Measurements from ENCODE around the gene PMPCA. TPM values are rescaled to one million over a fixed set of nuclear protein-coding genes. Genes with fewer than 3 reads are reported as not detected.

The PMPCA gene
- total RNA-seq, 1 experiment from 2014 or later: 54.9 TPM

DNA sequence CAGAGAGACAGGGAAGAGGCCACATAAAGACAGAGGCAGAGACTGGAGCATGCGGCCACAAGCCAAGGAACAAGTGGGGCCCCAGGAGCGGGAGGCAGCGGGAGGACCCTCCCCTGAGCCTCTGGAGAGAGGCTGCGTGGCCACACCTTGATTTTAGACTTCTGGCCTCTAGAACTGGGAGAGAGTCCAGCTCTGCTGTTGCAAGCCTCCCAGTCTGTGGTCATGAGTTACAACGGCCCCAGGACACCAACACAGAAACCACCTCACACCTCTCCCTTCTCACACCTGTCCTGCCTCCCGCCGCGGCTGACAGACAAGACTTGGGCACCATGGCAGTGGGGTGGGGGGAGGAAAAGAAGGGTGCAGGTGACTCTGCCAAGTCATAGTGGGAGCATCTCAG lies 27.0 kb downstream of the PMPCA start:
- Histone ChIP-seq H3K9ac (ENCODE audit: low read length) (no peak overlapping the region), H3K79me2 (ENCODE audit: low read length) (peaks cover 41% of the 10 kb centered on the region), H3K4me3 (ENCODE audit: low read length) (peak overlapping the region; percentile 87), H3K9me3 (ENCODE audit: low read length) (no peaks in the 10 kb centered on the region), H3K27ac (ENCODE audit: low read length) (no peak overlapping the region), H3K4me1 (ENCODE audit: insufficient read depth, low read length) (peaks cover 14% of the 10 kb centered on the region), H2AFZ (ENCODE audit: low read length) (no peak overlapping the region), H3F3A (ENCODE audit: low read length, unreplicated experiment) (no peaks in the 10 kb centered on the region), H3K4me2 (ENCODE audit: low read length) (peak overlapping the region; percentile 87), H3K27me3 (ENCODE audit: low read length) (no peaks in the 10 kb centered on the region), H4K20me1 (ENCODE audit: low read length) (peaks cover 8% of the 10 kb centered on the region; the same call in 1 of the 2 replicates), H3K9me2 (replicated peaks; ENCODE audit: low read length) (no peaks in the 10 kb centered on the region), H3K36me3 (ENCODE audit: low read depth, low read length) (no peaks in the 10 kb centered on the region)
- peak; percentile 8; the same call in 1 of the 2 replicates for ATAC-seq
- ChIA-PET CTCF (no interaction called here), POLR2A (ENCODE audit: unreplicated experiment) (no interaction called here)
- intact Hi-C loops (cut with micrococcal nuclease): no loop called here
- TF ChIP-seq EZH2phosphoT487 (IDR thresholded peaks at IDR 0.05; ENCODE audit: borderline replicate concordance, low read length): no peak
- TF ChIP-seq, protein P1, sequence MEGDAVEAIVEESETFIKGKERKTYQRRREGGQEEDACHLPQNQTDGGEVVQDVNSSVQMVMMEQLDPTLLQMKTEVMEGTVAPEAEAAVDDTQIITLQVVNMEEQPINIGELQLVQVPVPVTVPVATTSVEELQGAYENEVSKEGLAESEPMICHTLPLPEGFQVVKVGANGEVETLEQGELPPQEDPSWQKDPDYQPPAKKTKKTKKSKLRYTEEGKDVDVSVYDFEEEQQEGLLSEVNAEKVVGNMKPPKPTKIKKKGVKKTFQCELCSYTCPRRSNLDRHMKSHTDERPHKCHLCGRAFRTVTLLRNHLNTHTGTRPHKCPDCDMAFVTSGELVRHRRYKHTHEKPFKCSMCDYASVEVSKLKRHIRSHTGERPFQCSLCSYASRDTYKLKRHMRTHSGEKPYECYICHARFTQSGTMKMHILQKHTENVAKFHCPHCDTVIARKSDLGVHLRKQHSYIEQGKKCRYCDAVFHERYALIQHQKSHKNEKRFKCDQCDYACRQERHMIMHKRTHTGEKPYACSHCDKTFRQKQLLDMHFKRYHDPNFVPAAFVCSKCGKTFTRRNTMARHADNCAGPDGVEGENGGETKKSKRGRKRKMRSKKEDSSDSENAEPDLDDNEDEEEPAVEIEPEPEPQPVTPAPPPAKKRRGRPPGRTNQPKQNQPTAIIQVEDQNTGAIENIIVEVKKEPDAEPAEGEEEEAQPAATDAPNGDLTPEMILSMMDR (conservative IDR thresholded peaks at IDR 0.05; ENCODE audit: low read depth, low read length): no peak
- no peak for TF ChIP-seq EZH2 (IDR thresholded peaks at IDR 0.05; ENCODE audit: low read length, unreplicated experiment)
- no TSS peak for BruUV-seq (replicated peaks)
- peak; percentile 27 for DNase-seq

DNA sequence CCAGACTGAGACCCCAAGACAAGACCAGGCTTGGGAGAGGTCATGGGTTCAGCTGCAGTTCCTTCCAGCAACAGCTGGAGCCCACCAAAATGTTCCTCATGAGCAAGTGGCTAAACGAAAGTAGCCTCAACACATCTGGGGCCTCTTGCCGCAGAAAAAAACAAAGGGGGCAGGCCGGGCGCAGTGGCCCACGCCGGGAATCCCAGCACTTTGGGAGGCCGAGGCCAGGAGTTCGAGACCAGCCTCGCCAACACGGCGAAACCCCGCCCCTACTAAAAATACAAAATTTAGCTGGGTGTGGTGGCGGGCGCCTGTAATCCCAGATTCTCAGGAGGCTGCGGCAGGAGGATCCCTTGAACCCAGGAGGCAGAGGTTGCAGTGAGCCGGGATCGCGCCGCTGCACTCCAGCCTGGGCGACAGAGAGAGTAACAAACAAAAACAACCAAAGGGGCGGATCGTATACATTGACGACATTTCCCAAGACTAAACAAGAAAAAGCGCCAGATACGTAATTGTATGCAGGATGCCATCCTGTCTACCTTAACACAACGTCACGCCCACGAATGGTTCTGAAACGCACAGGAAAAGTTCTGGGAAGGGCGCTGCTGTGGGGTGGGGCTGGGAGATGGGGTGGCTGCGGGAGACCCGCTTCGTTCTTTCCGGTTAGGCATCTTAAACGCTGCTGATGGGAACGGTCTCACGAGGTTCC lies 27.5 kb downstream of the PMPCA start:
- Histone ChIP-seq H3K79me2 (ENCODE audit: low read length) (peaks cover 41% of the 10 kb centered on the region), H3K36me3 (ENCODE audit: low read depth, low read length) (no peaks in the 10 kb centered on the region), H3K9me3 (ENCODE audit: low read length) (no peaks in the 10 kb centered on the region), H4K20me1 (ENCODE audit: low read length) (peaks cover 8% of the 10 kb centered on the region; the same call in 1 of the 2 replicates), H2AFZ (ENCODE audit: low read length) (peak overlapping the region; percentile 59; the same call in 1 of the 2 replicates), H3K4me1 (ENCODE audit: insufficient read depth, low read length) (peaks cover 14% of the 10 kb centered on the region), H3F3A (ENCODE audit: low read length, unreplicated experiment) (no peaks in the 10 kb centered on the region), H3K27ac (ENCODE audit: low read length) (no peak overlapping the region), H3K9ac (ENCODE audit: low read length) (peak overlapping the region; percentile 78), H3K9me2 (replicated peaks; ENCODE audit: low read length) (no peaks in the 10 kb centered on the region), H3K27me3 (ENCODE audit: low read length) (no peaks in the 10 kb centered on the region), H3K4me3 (ENCODE audit: low read length) (peak overlapping the region; percentile 87), H3K4me2 (ENCODE audit: low read length) (peak overlapping the region; percentile 87)
- CTCF ChIA-PET: no interaction called here
- ATAC-seq: no peak
- DNase-seq: peak; percentile 3
- TF ChIP-seq, protein P1 (conservative IDR thresholded peaks at IDR 0.05; ENCODE audit: low read depth, low read length): no peak
- no peak for TF ChIP-seq EZH2 (IDR thresholded peaks at IDR 0.05; ENCODE audit: low read length, unreplicated experiment)
- no peak for TF ChIP-seq EZH2phosphoT487 (IDR thresholded peaks at IDR 0.05; ENCODE audit: borderline replicate concordance, low read length)
- no TSS peak for BruUV-seq (replicated peaks)
- intact Hi-C loops (cut with micrococcal nuclease): no loop called here
- POLR2A ChIA-PET (ENCODE audit: unreplicated experiment): no interaction called here
